Stimulated activated CD8-positive, alpha-beta memory T cell treated with anti-CD3 and anti-CD28 coated beads, Interleukin-7, amount 100 ng/mL, for 48 hours (primary cell): ENCODE results near the gene LRRK1.

ENCODE experiments used
- DNase-seq, 2 donors: peaks; one replicate each; pipeline ENCODE4 v3.0.0-alpha.2; 2020; ENCODE audit warnings: low read depth in 1 of 2; ENCODE audit errors: extremely low read depth in 1 of 2

The LRRK1 gene

DNA sequence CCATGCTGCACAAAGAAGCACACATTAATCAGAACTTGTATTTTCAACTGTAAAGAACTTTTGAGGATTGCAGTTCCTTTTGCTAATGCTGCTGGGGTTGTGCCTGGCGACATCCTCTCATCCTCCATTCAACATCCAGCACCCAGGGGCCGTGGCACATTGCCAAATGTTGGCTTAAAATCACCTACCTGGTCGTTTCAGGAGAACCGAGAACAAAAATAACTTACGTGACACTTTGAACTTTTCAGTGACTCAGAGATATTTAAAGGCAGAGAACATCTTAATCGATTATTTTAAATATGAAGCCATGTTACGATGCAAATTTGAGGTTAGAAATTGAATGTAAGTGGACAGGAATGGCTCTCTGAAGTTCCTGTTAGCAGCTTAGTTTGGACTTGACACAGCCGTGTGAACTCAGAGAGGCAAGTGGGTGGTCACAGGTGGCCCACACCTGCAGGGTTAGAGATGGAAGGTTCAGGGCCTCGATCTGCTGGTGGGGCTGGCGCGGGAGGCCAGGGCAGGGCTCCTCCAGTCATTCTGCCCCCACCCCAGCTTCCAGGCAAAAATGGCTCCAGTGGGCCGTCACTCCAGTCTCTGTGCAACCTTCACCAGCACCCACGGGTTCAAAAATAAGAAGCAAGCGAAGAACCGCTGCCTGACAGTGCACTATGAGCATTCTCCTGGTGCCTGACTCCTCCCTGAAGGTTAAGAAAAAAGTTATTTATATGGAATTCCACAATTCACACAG is 12.2 kb downstream of the LRRK1 start:
- DNase-seq: no peak

DNA sequence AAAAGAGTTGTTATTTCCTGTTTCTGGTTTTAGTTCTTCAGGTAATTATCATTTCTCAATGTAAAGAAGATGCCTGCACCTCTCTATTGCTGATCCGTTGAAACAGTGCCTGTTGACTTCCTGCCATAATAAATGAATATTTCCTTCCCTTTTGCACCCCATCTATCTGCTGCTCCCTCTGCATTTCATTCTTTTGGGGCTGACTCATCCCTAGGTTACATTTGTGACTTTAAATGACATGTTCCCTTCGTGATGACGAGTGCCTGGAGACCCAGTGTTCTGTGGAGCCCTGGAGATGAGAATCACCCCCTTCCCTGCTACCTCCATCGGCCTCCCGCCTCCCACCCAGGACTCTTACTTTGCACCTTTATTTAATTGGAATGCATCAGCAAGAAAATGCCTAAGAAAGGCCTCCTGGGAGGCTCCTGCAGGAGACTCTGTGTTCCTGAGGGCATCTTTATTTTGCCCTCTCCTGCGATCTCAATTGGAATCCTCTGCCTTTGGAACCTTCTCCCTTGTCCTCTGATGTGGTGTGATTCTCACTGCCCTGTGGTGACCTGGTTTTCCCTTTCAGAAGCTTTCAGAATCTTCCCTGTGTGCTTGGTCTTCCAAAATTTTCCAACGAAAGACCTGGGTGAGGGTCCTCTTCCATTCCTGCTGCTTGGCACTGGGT is 13.7 kb downstream of the LRRK1 start:
- DNase-seq: no peak

DNA sequence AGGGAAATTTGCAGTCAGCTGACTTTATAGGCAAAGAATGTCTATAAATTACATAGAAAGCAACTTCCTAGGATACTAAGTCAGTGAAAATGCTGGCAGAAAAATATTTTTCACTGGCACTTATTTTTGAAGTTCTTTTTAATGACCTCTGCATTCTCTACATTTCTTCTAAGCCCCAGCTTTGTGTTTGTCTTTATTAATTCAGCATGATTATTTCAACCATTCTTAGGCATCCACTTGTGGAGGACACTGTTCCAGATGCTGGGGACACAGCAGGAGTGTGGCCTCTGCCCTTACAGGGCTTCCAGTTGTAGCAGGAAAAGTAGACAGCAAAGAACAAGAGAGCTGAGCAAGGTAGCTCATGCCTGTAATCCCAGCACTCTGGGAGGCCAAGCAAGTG is 15.0 kb downstream of the LRRK1 start:
- DNase-seq: no peak

DNA sequence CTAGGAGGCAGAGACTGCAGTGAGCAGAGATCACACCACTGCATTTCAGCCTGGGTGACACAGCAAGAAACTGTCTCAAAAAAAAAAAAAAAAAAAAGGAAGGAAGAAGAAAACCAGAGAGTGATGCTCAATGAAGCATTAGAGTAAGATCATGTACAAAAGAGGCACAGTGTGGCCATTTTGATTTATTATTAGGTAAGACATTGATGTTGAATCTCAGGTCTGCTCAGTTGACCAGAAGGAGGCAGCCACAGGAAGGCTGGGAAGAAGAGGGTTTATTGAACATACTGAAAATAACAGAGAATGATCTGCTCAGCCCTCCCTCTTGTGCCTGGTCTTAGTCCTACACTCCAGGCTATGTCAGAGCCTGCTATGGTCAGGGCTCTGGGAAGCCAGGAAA is 15.6 kb downstream of the LRRK1 start:
- DNase-seq: no peak

DNA sequence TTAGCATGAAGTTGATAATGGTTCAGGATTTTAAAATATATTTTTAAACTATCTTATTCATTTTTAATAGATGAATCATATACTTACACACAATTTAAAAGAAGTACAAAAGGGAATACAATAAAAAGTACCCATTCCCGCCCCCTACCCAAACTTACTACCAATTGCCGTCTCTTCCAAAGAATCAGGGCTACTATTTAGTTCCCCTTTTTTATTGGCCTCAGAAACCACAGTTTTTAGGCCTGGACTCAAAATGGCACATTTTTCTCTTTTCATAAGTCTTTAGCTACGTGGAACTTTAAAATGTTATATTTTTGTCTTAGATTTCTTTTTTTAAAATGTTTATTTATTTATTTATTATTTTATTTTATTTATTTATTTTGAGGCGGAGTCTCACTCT is 18.0 kb downstream of the LRRK1 start:
- DNase-seq: no peak

DNA sequence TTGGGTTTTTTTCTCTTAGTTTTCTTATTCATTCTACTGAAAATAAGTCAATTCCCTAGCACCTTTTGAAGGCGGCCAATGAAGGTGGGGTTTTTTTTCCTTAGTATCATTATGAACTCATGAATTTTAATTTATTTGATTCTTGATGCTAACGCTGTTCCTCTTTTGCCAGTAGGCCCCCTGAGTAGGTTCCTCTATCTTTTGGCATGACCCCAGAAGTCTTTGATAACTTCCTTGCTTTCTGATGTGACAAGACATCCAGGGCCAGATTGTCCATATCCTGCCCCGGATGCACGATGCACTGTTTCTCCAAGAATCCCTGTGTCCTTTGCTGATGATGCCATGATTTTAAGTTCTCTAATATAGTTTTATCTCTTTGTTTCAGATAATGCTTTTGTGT is 20.6 kb downstream of the LRRK1 start:
- no peak for DNase-seq

DNA sequence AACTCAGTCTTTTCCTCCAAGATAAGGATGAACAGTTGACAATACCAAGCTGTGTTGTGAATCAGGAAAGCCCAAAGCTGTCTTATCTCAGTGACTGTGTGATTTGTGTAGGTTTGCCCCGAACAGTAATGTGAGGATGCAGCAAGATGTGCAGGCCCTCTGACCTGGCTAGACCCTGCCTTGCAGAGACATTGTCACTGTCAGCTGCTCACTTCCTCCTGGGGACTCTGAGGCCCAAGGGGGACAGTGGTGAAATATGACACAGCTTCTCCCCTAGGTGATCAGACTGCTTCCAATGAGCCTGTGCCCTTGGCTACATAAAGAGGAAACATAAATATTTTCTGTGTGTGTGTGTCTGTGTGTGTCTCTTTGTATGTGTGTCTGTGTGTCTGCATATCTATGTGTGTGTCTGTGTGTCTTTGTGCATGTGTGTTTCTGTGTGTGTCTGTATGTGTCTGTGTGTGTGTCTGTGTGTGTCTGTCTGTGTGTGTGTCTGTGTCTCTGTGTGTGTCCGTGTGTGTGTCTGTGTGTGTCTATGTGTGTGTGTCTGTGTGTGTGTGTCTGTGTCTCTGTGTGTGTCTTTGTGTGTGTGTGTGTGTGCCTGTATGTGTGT is 21.7 kb downstream of the LRRK1 start:
- DNase-seq: no peak

DNA sequence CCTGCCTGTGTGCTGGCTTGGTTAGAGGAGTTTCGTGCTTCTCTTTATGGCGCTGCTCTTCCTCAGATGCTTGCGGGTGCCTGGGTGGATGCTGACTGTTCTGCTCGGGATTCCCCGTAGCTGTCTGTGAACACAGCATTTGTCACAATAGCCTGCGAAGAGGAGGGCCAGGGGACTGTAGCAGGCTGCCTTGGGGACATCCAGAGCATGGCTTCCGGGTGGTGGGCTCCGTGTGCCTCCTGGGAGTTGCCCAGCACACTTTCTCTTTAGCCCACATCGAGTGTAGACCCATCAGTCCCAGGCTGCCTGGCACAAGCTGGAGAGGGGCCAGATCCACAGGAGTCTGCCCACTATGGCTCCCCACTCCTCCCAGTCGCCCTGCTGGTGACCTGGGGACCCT is 22.4 kb downstream of the LRRK1 start:
- no peak for DNase-seq

DNA sequence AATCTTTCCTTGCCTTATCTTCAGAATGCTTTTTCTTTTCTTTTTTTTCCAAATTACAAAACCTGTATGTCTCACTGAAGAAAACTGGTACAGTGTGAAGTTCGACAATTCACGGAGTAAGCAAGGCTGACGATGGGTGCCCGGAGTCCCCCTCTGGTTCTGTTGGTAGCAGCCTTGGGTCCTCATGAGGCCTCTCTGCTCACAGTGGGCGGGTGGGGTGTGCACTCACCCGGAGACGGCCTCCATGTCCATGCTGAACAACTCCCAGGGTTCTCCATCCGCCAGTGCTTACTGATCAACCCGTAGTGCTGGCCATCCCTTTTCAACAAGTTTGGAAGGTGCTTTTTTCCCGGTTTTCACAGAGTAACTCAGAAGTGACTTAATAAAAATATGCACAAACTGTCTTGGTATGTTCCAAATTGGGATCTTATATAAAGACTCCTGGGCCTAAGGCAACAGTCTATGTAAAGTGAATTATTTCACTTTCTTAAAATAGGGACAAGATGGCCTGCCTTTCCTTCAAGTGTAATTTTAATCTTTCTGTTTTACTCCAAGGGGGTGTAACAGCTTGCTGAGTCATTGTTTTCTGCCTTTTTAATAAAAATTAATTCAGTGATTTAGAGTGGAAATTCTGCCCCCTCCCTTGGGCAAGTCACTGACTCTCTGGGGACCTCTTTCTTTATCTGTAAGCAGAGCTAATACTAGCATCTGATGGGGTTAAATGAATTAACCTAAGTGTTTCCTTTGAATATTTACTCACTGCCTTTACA is 23.7 kb downstream of the LRRK1 start:
- no peak for DNase-seq

DNA sequence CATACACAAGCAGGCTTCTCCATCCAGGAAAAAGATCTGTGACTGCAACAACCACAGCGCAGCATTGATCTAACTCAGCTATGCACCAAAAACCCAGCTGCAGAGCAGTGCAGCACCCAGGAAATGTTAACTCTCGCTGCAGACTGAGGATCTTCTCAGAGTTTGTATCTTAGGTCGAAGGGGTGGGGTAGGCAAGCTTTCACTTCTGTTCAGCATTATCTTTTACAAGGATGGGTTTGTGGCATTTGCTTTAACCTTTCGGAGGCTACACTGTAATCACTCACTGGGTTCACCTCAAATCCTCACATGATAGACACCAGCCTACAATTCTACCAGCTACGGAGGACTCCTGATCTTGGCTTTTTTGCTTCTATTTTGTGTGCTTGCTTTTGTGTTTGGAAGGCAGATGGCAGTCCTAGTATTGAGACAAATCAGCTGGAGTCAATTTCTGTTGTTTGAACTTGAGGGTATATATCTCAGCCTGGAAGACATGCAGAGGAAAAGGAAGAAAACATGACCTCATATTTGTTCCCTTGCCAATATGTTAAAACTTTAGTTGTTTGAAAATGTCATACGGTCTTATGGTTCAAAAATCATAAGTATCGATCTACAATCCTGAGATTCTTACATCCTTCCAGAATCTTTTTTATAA is 25.2 kb downstream of the LRRK1 start:
- no peak for DNase-seq

DNA sequence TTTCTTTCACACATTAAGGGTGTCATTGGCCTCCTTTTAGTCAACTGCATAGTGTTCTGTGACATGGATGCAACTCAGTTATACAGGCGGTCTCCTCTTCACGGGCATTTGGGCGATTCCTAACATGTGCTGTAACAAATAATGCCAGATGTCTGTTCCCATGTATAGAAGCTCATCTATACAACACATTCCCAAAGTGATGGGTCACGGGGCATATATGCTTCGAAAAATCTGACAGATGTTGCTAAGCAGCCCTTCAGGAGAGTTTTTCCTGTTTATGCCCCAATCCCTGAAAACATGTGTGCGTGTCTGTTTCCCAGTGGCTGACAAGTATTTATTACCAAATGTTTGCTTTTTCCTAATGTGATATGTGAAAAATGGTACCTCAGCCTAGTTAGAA is 25.8 kb downstream of the LRRK1 start:
- DNase-seq: no peak

DNA sequence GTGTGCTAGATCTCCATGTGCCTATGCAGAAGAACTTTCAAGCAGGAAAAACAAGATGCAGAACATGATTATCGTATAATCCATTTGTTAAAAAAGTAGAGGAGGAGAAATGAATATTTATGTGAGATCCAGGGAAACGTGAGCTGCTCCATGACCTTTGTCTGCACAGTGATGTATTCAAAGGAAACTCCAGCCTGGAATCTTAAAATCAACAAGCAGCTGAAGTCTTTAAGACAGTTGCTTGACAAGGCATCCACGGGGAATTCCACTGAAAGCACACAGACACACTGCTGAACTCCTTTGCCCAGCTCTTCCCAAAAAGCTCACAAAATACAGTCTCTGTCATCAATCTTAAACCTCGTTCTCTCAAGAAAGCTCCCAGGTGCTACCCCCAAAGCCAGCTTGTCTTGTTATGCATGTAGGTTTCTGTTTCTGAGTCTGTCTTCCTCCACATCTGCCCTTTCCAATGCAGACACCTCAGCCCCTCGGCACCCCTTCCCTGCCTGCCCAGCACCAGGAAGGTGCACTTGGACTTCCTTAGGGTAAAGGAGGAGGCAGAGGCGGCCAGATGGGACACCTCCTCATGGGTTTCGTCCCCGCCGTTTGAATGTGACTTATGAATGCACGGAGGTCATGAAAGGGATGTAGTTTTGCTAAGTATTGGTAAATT is 28.7 kb downstream of the LRRK1 start:
- no peak for DNase-seq

DNA sequence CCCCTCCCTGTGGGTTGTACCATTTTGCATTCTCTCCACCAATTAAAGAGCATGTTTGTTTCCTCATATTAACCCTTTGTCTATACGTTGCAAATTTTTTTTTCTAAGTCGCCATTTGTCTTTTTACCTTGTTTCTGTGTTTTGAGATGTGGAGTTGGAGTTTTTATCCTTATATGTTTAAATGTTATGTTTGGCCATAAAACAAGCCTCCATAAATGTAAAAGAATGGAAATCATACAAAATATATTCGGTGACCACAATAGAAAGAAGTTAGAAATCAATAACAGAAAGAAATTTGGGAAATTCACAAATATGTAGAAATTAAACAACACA is 29.2 kb downstream of the LRRK1 start:
- DNase-seq: no peak

DNA sequence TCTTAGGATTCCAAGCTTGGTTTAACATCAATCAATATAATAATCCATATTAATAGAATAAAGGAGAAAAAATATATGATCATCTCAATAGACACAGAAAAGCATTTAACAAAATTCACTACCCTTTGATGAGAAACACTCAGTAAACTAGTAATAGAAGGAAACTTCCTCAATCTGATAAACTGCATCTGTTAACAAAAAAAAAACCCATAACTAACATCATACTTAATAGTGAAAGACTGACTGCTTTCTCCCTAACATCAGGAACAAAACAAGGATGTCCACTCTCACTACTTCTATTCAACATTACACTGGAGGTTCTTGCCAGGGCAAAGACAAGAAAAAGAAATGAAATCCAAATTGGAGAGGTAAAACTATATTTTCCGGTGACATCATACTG is 30.5 kb downstream of the LRRK1 start:
- no peak for DNase-seq

DNA sequence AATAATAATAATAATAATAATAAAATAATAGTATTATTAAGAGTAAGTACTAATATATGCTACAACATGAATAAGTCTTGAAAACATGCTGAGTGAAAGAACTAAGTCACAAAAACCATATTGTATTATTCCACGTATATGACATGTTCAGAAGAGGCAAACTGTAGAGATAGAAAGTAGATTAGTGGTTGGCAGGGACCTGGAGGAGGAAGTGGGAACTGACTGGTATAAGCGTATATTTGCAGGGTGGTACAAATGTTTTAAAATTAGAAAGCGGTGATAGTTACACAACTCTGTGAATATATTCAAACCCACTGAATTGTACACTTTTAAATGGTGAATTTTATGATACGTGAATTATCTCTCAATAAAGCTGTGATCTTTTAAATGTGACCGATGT is 32.8 kb downstream of the LRRK1 start:
- DNase-seq: no peak

DNA sequence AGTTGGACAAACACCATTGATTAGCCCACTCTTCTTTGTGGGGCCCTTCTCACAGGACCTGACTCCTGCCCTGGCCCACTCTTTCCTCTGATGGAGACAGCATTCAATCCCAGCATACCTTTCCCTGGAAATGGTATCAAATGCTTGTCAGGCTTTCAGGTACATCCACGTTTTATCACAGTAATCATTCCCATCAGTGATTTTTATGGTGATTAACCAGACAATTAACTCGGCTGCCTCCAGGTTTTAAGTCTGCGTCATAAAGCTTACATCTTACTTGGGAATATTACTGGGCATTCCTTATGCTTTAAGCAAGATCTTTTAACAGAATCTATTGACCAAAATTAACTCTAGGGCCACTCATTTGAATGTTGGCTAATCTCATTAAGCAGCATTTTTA is 33.4 kb downstream of the LRRK1 start:
- DNase-seq: no peak

DNA sequence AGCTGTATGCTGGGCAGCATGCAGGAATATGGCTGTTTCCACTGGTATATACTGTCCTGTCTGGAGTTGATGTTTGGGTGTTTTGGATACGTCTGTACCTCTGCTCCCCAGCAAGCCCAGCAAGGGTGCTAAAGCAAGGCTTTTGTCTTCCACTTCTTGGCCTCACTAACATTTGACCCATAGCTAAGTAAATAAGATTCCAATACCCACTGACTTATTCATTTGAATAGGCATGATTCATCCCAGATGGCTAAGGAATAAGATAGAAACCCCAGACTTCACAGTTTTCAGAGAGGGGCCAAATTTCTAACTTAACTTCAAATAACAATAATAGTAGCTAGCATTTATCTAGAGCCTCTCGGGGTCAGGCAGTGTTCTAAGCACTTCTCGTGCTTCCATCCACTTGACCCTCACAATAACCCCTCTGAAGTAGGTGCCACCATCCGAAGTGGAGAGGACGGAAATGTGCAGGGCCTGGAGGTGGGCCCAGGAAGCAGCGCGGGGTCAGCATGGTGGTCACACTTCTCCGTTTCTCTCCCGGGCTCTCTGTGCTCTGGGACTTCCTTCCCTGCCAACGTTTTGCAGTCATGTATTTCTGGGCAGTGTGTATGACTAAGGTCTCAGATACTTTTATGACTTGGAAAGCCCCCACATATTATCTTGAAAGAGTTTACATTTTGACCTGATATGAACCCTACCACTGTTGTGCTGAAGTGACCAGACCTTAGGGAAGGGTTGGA is 39.3 kb downstream of the LRRK1 start:
- DNase-seq: no peak

DNA sequence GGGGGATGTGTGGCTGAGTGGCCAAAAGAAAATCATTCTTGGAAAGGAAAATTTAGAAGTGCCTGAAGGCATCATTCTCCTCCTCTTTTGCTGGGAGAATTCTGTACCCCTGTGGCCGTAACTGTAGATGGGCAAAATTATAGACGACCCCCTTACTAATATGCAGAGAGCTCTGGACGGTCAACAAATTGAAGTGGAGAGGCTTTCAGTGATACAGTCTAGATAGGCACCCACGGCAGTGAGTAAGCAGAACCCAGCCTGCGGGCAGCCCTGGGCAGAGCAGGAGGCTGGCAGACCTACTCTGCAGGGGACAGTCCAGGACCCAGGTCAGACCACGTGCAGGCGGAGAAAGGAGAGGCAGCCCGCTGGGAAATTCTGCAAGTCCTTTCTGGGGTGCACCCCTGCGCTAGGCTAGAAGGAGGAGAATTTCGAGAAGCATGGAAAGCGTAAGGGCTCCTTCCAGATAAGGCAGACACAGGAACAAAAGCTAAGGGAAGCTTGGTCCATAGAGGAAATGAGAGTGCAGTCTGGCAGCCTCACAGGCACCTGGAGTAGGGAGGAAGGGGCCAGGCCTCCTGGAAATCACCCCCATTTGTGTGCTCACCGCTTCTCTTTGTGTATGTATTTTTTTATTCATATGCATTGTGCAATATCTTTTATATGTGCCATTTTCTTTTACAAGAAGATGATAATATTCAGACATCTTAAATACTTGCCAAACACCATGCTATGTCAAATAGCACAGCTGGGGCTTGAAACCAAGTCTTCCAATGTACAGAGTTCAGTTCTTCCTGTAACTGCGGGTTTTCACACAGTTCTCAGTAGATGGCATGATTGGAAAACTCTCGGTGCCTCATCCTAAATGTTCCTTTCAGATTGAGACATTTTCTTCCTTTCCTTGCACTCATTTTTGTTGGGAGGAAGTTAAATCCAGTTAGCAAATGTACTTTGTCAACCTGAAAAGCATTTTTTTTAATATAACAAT is 40.2 kb downstream of the LRRK1 start:
- no peak for DNase-seq

DNA sequence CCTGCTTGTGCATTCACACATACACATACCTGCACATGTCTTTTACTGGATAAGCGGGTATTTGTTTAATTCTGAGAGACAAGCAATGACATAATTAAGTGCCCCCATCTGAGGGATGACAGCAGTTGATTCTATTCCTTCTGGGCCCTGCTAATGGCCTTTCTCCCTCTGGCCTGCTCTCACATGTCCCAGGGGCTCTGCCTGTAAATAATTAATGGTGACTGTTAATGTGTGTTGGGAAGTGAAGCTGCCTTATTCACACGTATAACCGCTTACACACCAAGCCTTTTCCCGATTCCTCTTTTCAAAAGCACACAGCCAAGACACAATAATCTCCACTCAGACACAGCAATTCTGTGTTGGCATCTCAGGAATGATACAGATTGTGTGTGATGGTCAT is 47.8 kb downstream of the LRRK1 start:
- no peak for DNase-seq
